C4-2B (cell line): ENCODE measurements around the gene B3GALT6.

Experiments
- H3K27ac ChIP-seq: fragments of 450-650 bp; 2 replicates; pipeline ENCODE4 v1.5.1; 2017
- ZFX ChIP-seq: fragments of 450-650 bp; IDR thresholded peaks from 2 replicates; pipeline ENCODE4 v1.6.1; 2017
- TF ChIP-seq, protein P1 (sequence below): fragments of 450-650 bp; conservative IDR thresholded peaks from 2 replicates; pipeline ENCODE4 v1.5.1; 2017; ENCODE audit warnings: mild to moderate bottlenecking

The B3GALT6 gene

DNA sequence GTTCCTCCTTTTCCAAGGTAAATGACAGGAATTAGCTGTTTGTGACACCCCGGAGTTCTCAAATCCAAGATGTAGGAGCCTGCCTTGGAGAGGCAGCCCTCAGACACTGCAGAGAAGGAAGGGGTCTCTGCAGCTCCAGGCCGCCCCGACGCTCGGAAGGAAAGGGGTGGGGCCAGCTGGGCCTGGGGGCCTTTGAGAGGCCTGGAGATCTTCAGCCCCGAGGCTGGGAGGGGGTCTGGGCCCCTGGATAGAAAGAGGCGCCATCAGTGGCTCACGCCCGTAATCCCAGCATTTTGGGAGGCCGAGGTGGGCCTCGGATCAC lies 24.5 kb upstream of the B3GALT6 start:
- H3K27ac ChIP-seq = no peak overlapping the region
- TF ChIP-seq, protein P1, sequence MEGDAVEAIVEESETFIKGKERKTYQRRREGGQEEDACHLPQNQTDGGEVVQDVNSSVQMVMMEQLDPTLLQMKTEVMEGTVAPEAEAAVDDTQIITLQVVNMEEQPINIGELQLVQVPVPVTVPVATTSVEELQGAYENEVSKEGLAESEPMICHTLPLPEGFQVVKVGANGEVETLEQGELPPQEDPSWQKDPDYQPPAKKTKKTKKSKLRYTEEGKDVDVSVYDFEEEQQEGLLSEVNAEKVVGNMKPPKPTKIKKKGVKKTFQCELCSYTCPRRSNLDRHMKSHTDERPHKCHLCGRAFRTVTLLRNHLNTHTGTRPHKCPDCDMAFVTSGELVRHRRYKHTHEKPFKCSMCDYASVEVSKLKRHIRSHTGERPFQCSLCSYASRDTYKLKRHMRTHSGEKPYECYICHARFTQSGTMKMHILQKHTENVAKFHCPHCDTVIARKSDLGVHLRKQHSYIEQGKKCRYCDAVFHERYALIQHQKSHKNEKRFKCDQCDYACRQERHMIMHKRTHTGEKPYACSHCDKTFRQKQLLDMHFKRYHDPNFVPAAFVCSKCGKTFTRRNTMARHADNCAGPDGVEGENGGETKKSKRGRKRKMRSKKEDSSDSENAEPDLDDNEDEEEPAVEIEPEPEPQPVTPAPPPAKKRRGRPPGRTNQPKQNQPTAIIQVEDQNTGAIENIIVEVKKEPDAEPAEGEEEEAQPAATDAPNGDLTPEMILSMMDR = no peak
- no peak for TF ChIP-seq ZFX

DNA sequence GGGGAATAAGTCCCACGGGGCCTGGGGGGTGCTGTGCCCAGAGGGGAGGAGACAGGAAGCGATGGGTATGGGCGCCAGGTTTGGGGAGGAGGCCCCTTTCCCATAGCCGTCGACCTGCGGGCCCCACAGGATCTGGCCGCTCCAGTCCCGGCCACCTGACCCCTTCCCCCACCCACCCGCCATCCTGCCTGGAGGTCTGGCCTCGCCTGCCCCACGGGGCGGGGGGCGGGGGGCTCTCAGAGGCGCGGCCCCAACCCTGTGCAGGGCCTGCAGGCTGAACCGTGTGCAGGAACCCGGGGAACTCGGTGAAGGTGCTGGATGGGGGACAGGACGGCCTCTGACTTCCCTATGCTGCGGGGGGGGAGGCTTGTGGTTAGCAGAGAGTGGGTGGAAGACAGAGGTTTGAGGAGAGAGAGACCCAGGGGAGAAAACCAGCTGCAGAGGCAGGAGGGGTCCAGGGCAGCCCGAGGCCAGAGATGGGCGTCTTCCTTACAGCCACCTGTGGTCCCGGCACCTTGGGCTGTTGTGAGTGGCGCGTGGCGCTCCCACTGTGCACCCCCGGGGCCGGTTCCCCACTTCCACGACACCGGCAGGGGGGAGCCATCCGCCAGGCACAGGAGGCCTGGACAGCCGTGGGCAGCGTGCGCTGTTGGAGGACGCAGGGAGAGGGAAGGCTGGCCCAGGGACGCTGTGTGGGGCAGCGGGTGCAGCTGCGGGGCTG lies 23.2 kb upstream of the B3GALT6 start:
- H3K27ac ChIP-seq = no peak overlapping the region
- TF ChIP-seq, protein P1 = no peak
- no peak for TF ChIP-seq ZFX

DNA sequence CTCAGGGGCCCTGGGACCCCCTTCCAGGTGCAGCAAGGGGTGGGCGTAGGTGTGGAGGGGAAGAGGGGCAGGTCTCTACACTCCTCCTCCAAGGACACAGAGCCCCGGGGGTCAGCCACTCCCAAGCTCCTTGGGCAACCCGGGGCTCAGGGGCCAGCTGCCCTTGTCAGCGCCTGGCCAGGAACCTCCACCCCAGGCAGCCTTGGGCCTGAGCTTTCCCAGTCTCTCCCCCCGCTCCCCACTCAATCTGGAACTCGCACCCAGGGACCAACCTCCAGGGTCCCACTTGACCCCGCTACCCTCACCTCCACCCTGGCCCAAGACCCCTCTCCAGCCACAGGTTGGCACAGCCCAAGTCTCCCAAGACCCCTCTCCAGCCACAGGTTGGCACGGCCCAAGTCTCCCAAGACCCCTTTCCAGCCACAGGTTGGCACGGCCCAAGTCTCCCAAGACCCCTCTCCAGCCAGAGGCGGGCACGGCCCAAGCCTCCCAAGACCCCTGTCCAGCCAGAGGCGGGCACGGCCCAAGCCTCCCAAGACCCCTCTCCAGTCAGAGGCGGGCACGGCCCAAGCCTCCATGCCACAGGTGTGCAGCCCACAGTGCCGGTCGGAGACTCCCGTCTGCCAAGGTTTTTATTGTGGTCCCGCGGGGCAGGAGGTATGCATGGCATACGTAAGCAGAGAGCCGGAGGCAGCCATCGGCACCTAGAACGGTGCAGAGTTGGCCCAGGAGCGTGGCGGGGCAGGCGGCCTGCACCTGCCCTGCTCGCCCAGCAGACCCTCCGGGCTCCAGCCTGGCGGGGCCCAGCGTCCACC lies 21.1 kb upstream of the B3GALT6 start:
- H3K27ac ChIP-seq = no peak overlapping the region
- TF ChIP-seq, protein P1 = no peak
- TF ChIP-seq ZFX = no peak

DNA sequence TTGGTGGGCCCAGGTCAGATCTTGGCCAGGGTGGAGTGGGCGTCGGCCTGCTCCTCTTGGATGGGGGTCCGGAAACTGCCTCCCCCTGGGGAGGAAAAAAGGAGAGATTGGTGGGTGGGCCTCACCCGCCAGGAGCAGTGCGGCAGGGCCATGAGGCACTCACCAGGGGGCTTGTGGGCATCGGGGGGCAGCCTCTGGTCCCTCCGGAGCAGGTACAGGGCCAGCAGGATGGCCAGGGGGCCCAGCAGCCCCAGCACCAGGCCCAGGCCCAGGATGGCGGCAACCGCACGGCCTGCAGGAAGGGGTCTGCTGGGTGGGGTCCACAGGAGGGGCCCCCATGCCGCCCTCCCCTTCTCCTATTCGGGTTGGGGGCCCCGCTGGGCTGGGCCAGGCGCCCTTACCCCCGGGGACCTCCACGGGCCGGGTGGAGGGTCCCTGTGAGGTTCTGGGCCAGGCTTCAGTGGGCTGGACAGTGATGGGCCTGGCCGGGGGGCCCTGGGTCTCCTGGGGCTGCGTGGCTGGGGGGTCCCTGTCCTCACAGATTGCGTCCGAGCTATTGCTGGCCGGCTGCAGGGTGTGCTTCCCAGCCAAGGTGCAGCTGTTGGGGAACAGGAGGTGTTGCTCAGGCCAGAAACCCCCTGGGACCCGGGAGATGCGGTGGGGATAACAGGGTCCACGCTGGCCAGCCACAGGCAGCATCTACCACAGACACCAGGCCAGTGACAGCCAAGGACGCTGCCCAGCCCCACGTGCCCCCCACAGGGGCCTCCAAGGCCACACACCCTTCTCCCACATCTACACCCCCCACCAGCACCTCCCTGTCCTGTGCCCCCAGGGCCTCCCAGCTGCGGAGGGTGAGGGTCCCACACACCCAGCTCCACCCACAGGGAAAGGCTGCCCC lies 20.2 kb upstream of the B3GALT6 start:
- TF ChIP-seq, protein P1 = no peak
- TF ChIP-seq ZFX = no peak
- H3K27ac ChIP-seq = no peak overlapping the region

DNA sequence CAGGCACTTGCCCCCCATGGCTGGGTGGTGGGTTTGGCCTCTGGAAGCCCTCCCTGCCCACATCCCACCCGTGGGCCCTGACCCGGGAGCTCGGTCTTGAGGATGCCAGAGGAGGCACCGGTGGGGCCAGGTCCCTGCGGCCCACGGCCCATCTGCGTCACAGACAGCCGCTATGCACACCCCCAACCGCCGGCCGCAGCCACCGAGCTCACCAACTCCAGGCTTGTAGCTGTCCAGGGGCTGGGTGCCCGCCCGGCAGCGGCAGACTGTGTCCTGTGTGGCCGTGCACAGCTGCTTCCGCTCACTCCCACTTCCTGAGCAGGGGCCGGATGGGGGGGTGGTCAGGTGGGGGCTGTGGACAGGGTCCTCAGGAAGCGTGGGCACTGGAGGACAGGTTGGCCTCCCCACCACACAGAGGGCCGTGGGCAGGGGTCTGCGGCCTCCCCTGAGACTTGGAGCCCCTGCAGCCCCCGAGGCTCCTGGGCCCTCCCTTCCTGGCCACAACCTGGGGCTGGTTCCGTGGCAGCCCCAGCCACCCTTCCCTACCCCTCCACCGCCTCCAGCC lies 19.2 kb upstream of the B3GALT6 start:
- TF ChIP-seq, protein P1 = no peak
- TF ChIP-seq ZFX = no peak
- H3K27ac ChIP-seq = no peak overlapping the region

DNA sequence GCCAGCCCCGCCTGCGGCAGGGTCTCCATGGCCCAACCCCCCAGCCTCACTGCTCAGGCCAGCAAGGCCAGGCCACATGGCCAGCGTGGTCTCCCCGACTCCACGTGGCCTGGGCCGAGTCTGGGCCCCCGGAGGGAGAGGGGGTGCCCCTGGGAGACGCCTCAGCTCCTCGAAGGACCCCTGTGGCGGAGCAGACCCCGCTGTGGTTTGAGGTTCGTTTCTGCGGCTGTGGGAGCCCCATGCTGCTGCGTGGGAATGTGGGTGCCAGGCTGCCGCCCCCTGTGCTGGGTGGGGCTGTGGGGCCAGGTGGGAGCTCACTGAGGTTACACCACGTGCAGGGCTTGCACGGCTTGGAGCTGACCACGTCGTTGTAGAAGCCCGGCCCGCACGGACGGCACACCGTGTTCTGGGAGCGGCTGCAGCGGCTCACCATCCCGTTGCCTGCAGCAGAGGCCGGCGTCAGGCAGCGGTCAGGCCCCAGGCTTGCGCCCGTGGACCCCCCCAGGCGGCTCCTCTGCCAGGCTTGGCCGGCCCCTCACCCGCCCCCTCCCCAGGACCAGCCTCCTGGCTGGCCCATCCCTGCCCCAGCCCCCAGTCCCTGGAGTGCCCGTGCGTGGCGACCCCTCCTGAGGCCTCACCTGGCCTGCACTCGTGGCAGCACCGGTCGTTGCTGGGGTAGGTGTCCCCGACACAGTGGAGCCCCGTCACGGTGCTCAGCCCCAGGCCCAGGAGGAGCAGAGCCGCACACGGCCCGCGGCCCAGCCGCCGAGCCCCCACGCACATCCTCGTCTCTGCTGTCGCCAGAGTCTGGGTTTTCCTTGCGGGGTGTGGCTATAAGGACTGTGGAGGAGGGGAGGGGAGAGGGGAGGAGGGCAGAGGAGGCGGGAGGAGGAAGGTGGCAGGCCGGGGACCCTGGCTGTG lies 18.4 kb upstream of the B3GALT6 start, which contains the start of gene TNFRSF4:
Gene TNFRSF4 (minus strand): TSS at position 809 of the 921 bp plus-strand sequence. CDS start 26 bp downstream, at position 783.
- no peak for TF ChIP-seq ZFX
- TF ChIP-seq, protein P1 = no peak
- no peak within 1 kb of the TSS for H3K27ac ChIP-seq
